DMS53 treated with DMSO at 0.1 percent for 48 hours (cell line): ENCODE results near the gene ZFR2.
A peak's percentile ranks its signal among the peaks of the same experiment; 100 is the strongest.

Experiments used
- DNase-seq: peaks from one replicate; lab custom pipeline; 2025; ENCODE audit not compliant: unreplicated experiment; lab: John Stamatoyannopoulos, UW

The ZFR2 gene

GRCh38 chr19:3837922-3838321, 30.9 kb downstream of the ZFR2 start:
- no peak for DNase-seq

GRCh38 chr19:3837332-3837731, 31.5 kb downstream of the ZFR2 start:
- DNase-seq: no peak

GRCh38 chr19:3836887-3837286, 32.0 kb downstream of the ZFR2 start:
- DNase-seq: no peak

GRCh38 chr19:3835055-3835435, 33.8 kb downstream of the ZFR2 start:
- DNase-seq: no peak

GRCh38 chr19:3834349-3835054, 34.3 kb downstream of the ZFR2 start:
- no peak for DNase-seq

GRCh38 chr19:3833578-3834348, 35.1 kb downstream of the ZFR2 start:
- no peak for DNase-seq

- no peak for DNase-seq
Measured at GRCh38 chr19:3832001-3832400, 36.8 kb downstream of the ZFR2 start.

- no peak for DNase-seq
Measured at GRCh38 chr19:3831601-3832000, 37.2 kb downstream of the ZFR2 start.

GRCh38 chr19:3830621-3831589, 37.9 kb downstream of the ZFR2 start:
- DNase-seq: no peak

- no peak for DNase-seq
Measured at GRCh38 chr19:3827306-3827705, 41.5 kb downstream of the ZFR2 start.

GRCh38 chr19:3826163-3826562, 42.7 kb downstream of the ZFR2 start:
- DNase-seq: no peak

- DNase-seq: no peak
Measured at GRCh38 chr19:3825286-3825956, 43.4 kb downstream of the ZFR2 start.

GRCh38 chr19:3823350-3823713, 45.5 kb downstream of the ZFR2 start:
- DNase-seq: no peak

- DNase-seq: no peak
Measured at GRCh38 chr19:3822683-3823349, 46.0 kb downstream of the ZFR2 start.

GRCh38 chr19:3821857-3822364, 46.9 kb downstream of the ZFR2 start:
- DNase-seq: no peak

- peak; percentile 5 for DNase-seq
Measured at GRCh38 chr19:3821156-3821555, 47.7 kb downstream of the ZFR2 start.

GRCh38 chr19:3819989-3820388, 48.8 kb downstream of the ZFR2 start:
- no peak for DNase-seq

- DNase-seq: no peak
Measured at GRCh38 chr19:3818918-3819317, 49.9 kb downstream of the ZFR2 start.

- DNase-seq: no peak
Measured at GRCh38 chr19:3818466-3818865, 50.4 kb downstream of the ZFR2 start.

GRCh38 chr19:3817761-3818160, 51.1 kb downstream of the ZFR2 start:
- DNase-seq: no peak
